DMS 273 (cell line): ENCODE measurements around the gene EBF3.

Experiments
- DNase-seq: peaks from one replicate; lab custom pipeline; 2025; ENCODE audit not compliant: unreplicated experiment; lab: John Stamatoyannopoulos, UW

EBF3 gene

GRCh38 chr10:129912166-129912917, 51.7 kb downstream of the EBF3 start:
- DNase-seq: no peak

- no peak for DNase-seq
Observed at GRCh38 chr10:129911451-129912165, 52.5 kb downstream of the EBF3 start.

GRCh38 chr10:129910861-129911260, 53.2 kb downstream of the EBF3 start:
- no peak for DNase-seq

GRCh38 chr10:129909531-129910256, 54.4 kb downstream of the EBF3 start:
- DNase-seq: no peak

GRCh38 chr10:129909080-129909479, 55.0 kb downstream of the EBF3 start:
- DNase-seq: no peak

- DNase-seq: no peak
Observed at GRCh38 chr10:129908406-129908805, 55.7 kb downstream of the EBF3 start.

GRCh38 chr10:129905553-129905952, 58.5 kb downstream of the EBF3 start:
- DNase-seq: no peak

- no peak for DNase-seq
Observed at GRCh38 chr10:129904323-129904722, 59.8 kb downstream of the EBF3 start.

- DNase-seq: no peak
Observed at GRCh38 chr10:129901389-129902006, 62.6 kb downstream of the EBF3 start.

- DNase-seq: no peak
Observed at GRCh38 chr10:129900825-129901224, 63.2 kb downstream of the EBF3 start.

GRCh38 chr10:129899276-129900130, 64.6 kb downstream of the EBF3 start:
- no peak for DNase-seq

- DNase-seq: no peak
Observed at GRCh38 chr10:129898706-129899268, 65.3 kb downstream of the EBF3 start.

GRCh38 chr10:129897871-129898626, 66.0 kb downstream of the EBF3 start:
- DNase-seq: peak; percentile 16

- DNase-seq: no peak
Observed at GRCh38 chr10:129896860-129897200, 67.2 kb downstream of the EBF3 start.

GRCh38 chr10:129896136-129896859, 67.8 kb downstream of the EBF3 start:
- no peak for DNase-seq

GRCh38 chr10:129895811-129896135, 68.3 kb downstream of the EBF3 start:
- no peak for DNase-seq

- peak; percentile 16 for DNase-seq
Observed at GRCh38 chr10:129894698-129895097, 69.4 kb downstream of the EBF3 start.

- peak; percentile 62 for DNase-seq
Observed at GRCh38 chr10:129893104-129894089, 70.7 kb downstream of the EBF3 start.
